Activated CD4-positive, alpha-beta T cell treated with anti-CD3 and anti-CD28 coated beads, Interleukin-2, amount 50 U/mL, for 24 hours (primary cell): ENCODE data around the gene ZNF502.

ENCODE experiments used
- DNase-seq, 2 donors: peaks; one replicate each; pipeline ENCODE4 v3.0.0-alpha.2; 2020; ENCODE audit warnings: low read depth in 1 of 2, low spot score in 1 of 2

Gene ZNF502

DNA sequence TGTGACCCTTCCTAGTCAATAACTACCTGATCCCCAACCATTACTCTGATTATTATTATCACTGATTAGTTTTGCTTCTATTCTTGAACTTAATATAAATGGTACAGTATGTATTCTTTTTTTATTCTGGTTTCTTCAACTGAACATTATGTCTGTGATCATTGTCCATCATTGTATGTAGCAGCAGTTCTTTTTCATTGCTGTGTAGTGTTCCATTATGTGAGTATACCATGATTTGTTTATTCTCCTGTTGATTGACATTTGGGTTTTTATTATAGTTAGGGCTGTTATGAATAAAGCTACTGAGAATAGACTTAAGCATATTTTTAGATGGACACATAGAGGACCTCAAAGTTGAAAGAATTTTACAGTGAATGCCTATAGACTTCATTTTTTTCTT lies 51.8 kb downstream of the ZNF502 start:
- no peak for DNase-seq

- DNase-seq = no peak
Observed at GRCh38 chr3:44771424-44772098, 59.1 kb downstream of the ZNF502 start.

DNA sequence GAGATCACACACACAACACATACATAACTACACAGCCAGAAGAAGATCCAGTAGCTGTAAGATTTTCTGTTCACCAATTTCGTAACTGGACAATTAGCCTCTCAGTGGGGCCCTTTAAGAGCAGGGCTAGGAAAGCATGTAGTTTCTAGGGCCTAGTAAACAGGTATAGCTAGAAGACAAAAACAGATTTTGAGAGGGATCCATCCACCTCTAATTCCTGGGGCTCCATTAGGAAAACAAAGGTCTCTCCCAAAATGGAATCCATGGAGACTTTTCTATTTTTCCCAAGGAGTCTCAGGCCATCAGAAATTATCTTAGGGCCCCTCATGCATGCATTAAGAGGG lies 59.6 kb downstream of the ZNF502 start:
- no peak for DNase-seq
